ENCODE measurements around the gene ARL6IP4. TPM values are rescaled to one million over a fixed set of nuclear protein-coding genes. Genes with fewer than 3 reads are reported as not detected.

Gene ARL6IP4
- total RNA-seq, 1 donor from 2014 or later: 156 TPM

- H3K9me3 ChIP-seq (replicated peaks): no peaks in the 10 kb centered on the region
- DNase-seq: peak; percentile 99
- intact Hi-C loops (cut with micrococcal nuclease): no loop called here
- peak overlapping the region; percentile 100 for H3K27ac ChIP-seq (replicated peaks)
- peaks cover 53% of the 10 kb centered on the region for H3K4me1 ChIP-seq
- peak overlapping the region; percentile 88 for H3K4me3 ChIP-seq
- peaks cover 7% of the 10 kb centered on the region for H3K36me3 ChIP-seq
- TF ChIP-seq CTCF (IDR thresholded peaks at IDR 0.05; ENCODE audit: borderline replicate concordance): no peak
- H3K27me3 ChIP-seq (ENCODE audit: low read depth): no peaks in the 10 kb centered on the region
Observed at GRCh38 chr12:122974274-122974891, 6.1 kb upstream of the ARL6IP4 start.

GRCh38 chr12:122974892-122975789 is 5.3 kb upstream of the ARL6IP4 start, which contains the start of gene OGFOD2:
OGFOD2 (plus strand) TSS chr12:122975244; CDS start chr12:122975252, 8 bp downstream.
- peak; percentile 93 for DNase-seq
- H3K9me3 ChIP-seq (replicated peaks): no peaks in the 10 kb centered on the region
- H3K4me3 ChIP-seq: peak within 1 kb of the TSS; percentile 88
- no peak for TF ChIP-seq CTCF (IDR thresholded peaks at IDR 0.05; ENCODE audit: borderline replicate concordance)
- intact Hi-C loops (cut with micrococcal nuclease): no loop called here
- H3K36me3 ChIP-seq: peaks cover 7% of the 10 kb centered on the region
- peak within 1 kb of the TSS; percentile 100 for H3K27ac ChIP-seq (replicated peaks)
- H3K27me3 ChIP-seq (ENCODE audit: low read depth): no peaks in the 10 kb centered on the region
- H3K4me1 ChIP-seq: peaks cover 60% of the 10 kb centered on the region

GRCh38 chr12:122975790-122976647 is 4.5 kb upstream of the ARL6IP4 start:
- peak overlapping the region; percentile 100 for H3K27ac ChIP-seq (replicated peaks)
- H3K4me1 ChIP-seq: peaks cover 69% of the 10 kb centered on the region
- H3K36me3 ChIP-seq: peaks cover 7% of the 10 kb centered on the region
- intact Hi-C loops (cut with micrococcal nuclease): no loop called here
- peak overlapping the region; percentile 88 for H3K4me3 ChIP-seq
- no peak for TF ChIP-seq CTCF (IDR thresholded peaks at IDR 0.05; ENCODE audit: borderline replicate concordance)
- H3K27me3 ChIP-seq (ENCODE audit: low read depth): no peaks in the 10 kb centered on the region
- no peak for DNase-seq
- no peaks in the 10 kb centered on the region for H3K9me3 ChIP-seq (replicated peaks)

- Histone ChIP-seq H3K4me3 (peak overlapping the region; percentile 88), H3K27me3 (ENCODE audit: low read depth) (no peaks in the 10 kb centered on the region), H3K36me3 (peaks cover 7% of the 10 kb centered on the region), H3K4me1 (peaks cover 75% of the 10 kb centered on the region), H3K27ac (replicated peaks) (no peak overlapping the region), H3K9me3 (replicated peaks) (no peaks in the 10 kb centered on the region)
- no peak for TF ChIP-seq CTCF (IDR thresholded peaks at IDR 0.05; ENCODE audit: borderline replicate concordance)
- intact Hi-C loops (cut with micrococcal nuclease): no loop called here
- DNase-seq: no peak
Observed at GRCh38 chr12:122976648-122976975, 3.9 kb upstream of the ARL6IP4 start.

- Histone ChIP-seq H3K4me3 (peak overlapping the region; percentile 88), H3K4me1 (peaks cover 80% of the 10 kb centered on the region), H3K27me3 (ENCODE audit: low read depth) (no peaks in the 10 kb centered on the region), H3K9me3 (replicated peaks) (no peaks in the 10 kb centered on the region), H3K27ac (replicated peaks) (no peak overlapping the region), H3K36me3 (peaks cover 12% of the 10 kb centered on the region)
- no peak for TF ChIP-seq CTCF (IDR thresholded peaks at IDR 0.05; ENCODE audit: borderline replicate concordance)
- intact Hi-C loops (cut with micrococcal nuclease): no loop called here
- DNase-seq: no peak
Observed at GRCh38 chr12:122977153-122977552, 3.3 kb upstream of the ARL6IP4 start.
